Vagina (tissue), 2 donors: ENCODE data around the gene MTMR3.

Source experiments
- POLR2A ChIP-seq, 2 donors: fragments of 450-650 bp; IDR thresholded peaks; one replicate each; pipeline ENCODE4 v1.6.1; 2017; ENCODE audit warnings: antibody characterized with exemption in 2 of 2, mild to moderate bottlenecking in 2 of 2, moderate library complexity in 2 of 2
- POLR2AphosphoS5 ChIP-seq, 2 donors: sonication (generic); formaldehyde crosslinking; IDR thresholded peaks; one replicate each; pipeline ENCODE4 v1.9.0; 2017; ENCODE audit warnings: antibody characterized with exemption in 2 of 2, mild to moderate bottlenecking in 2 of 2, low read depth in 1 of 2; ENCODE audit not compliant: insufficient read depth in 1 of 2
- TF ChIP-seq, protein P1 (sequence below), 3 experiments: fragments of 450-650 bp in 2 of 3; fragments of 200-600 bp in 1 of 3; sonication (generic) in 1 of 3; IDR thresholded peaks; one replicate each; pipeline ENCODE4 v1.5.1; 2017 to 2019; ENCODE audit warnings: antibody characterized with exemption in 3 of 3, mild to moderate bottlenecking in 2 of 3, moderate library complexity in 2 of 3

DNA sequence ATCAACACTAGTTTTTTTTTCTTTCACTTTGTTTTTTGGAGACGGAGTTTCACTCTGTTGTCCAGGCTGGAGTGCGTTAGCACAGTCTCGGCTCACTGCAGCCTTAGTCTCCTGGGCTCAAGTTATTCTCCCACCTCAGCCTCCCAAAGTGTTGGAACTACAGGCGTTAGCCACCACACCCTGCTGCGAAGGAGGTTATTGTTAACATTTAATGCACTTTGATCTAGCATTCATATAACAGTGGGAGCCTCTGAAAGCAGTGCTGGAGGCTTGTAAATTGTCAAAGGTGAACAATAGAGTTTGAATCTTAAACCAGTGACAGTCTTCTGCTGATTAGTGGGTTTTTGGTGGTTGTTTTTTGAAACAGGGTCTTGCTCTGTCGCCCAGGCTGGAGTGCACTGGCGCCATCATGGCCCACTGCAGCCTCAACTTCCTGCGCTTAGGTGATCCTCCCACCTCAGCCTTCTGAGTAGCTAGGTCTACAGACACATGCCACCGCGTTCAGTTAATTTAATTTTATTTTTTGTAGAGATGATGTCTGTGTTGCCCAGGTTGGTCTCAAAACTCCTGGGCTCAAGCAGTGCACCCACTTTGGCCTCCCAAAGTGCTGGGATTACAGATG is 100.4 kb downstream of the MTMR3 start:
- no peak for TF ChIP-seq POLR2A (IDR thresholded peaks at IDR 0.05)
- TF ChIP-seq, protein P1, sequence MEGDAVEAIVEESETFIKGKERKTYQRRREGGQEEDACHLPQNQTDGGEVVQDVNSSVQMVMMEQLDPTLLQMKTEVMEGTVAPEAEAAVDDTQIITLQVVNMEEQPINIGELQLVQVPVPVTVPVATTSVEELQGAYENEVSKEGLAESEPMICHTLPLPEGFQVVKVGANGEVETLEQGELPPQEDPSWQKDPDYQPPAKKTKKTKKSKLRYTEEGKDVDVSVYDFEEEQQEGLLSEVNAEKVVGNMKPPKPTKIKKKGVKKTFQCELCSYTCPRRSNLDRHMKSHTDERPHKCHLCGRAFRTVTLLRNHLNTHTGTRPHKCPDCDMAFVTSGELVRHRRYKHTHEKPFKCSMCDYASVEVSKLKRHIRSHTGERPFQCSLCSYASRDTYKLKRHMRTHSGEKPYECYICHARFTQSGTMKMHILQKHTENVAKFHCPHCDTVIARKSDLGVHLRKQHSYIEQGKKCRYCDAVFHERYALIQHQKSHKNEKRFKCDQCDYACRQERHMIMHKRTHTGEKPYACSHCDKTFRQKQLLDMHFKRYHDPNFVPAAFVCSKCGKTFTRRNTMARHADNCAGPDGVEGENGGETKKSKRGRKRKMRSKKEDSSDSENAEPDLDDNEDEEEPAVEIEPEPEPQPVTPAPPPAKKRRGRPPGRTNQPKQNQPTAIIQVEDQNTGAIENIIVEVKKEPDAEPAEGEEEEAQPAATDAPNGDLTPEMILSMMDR (IDR thresholded peaks at IDR 0.05), result no peak
- no peak for TF ChIP-seq POLR2AphosphoS5 (IDR thresholded peaks at IDR 0.05; ENCODE audit: insufficient read depth in 1 of 2, low read depth in 1 of 2)
